OCI-LY1 (cell line): ENCODE results near the gene UBE2K.

Experiments used
- CTCF ChIP-seq: fragments of 200-600 bp; sonication (generic), shearing (Covaris generic); IDR thresholded peaks from 2 replicates; pipeline ENCODE4 v1.5.1; 2017; ENCODE audit warnings: mild to moderate bottlenecking, antibody characterized with exemption, low read length, moderate library complexity, mixed read lengths
- EZH2 ChIP-seq: fragments of 200-600 bp; sonication (generic), shearing (Covaris generic); IDR thresholded peaks from 2 replicates; pipeline ENCODE4 v1.8.0; 2017; ENCODE audit warnings: borderline replicate concordance, mixed run types, mild to moderate bottlenecking, antibody characterized with exemption, low read length, moderate library complexity, mixed read lengths

- no peak for TF ChIP-seq CTCF
- TF ChIP-seq EZH2 = no peak
Measured at GRCh38 chr4:39770969-39771724, 73.2 kb downstream of the UBE2K start.
